H1 (cell line): ENCODE data around the gene DOCK1. TPM values are rescaled to one million over a fixed set of nuclear protein-coding genes. Genes with fewer than 3 reads are reported as not detected.

Experiments used
- CTCF ChIA-PET: fragments of 300-600 bp; sonication (Branson Sonifier 250); formaldehyde crosslinking; loops from one replicate; lab custom pipeline; 2021; ENCODE audit not compliant: partially characterized antibody; lab: Charles Lee
- POLR2A ChIA-PET: fragments of 300-600 bp; sonication (Branson Sonifier 250); formaldehyde crosslinking; loops from one replicate; lab custom pipeline; 2021; ENCODE audit warnings: inconsistent platforms; ENCODE audit not compliant: partially characterized antibody; lab: Charles Lee
- DNase-seq, 2 experiments: peaks; one replicate each; pipeline versions ENCODE4 v3.0.0 to v3.0.0-alpha.2; 2010 to 2022; ENCODE audit warnings: low spot score in 2 of 2, low read depth in 1 of 2, mixed read lengths in 1 of 2
- FAIRE-seq: peaks from 2 replicates; lab custom pipeline; 2011; peaks lifted over from hg19 to GRCh38; lab: Jason Lieb, UNC
- H2AFZ ChIP-seq: 2 replicates; pipeline ENCODE4 v1.8.1; 2012; ENCODE audit warnings: low read length, inconsistent platforms
- H2AK5ac ChIP-seq: 2 replicates; pipeline ENCODE4 v1.6.1; 2013; ENCODE audit warnings: low read depth, low read length
- H2BK120ac ChIP-seq: replicated peaks from 2 replicates; pipeline ENCODE3; 2013; ENCODE audit warnings: low read depth, low read length, inconsistent platforms
- H2BK12ac ChIP-seq: 2 replicates; pipeline ENCODE4 v1.6.1; 2013; ENCODE audit warnings: low read depth, low read length
- H2BK15ac ChIP-seq: 2 replicates; pipeline ENCODE4 v1.6.1; 2013; ENCODE audit warnings: low read length
- H2BK20ac ChIP-seq: 2 replicates; pipeline ENCODE4 v1.6.1; 2013; ENCODE audit warnings: low read length
- H2BK5ac ChIP-seq: 2 replicates; pipeline ENCODE4 v1.6.1; 2013; ENCODE audit warnings: low read depth, low read length
- H3K14ac ChIP-seq: 2 replicates; pipeline ENCODE4 v1.6.1; 2013; ENCODE audit warnings: inconsistent platforms; ENCODE audit not compliant: insufficient read length
- H3K18ac ChIP-seq: 2 replicates; pipeline ENCODE4 v1.6.1; 2013; ENCODE audit warnings: low read length; ENCODE audit errors: extremely low read depth
- H3K23ac ChIP-seq: 2 replicates; pipeline ENCODE4 v1.6.1; 2013; ENCODE audit warnings: inconsistent platforms; ENCODE audit not compliant: insufficient read length
- H3K23me2 ChIP-seq: 2 replicates; pipeline ENCODE4 v1.6.1; 2013; ENCODE audit warnings: low read depth, low read length
- H3K27ac ChIP-seq: 2 replicates; pipeline ENCODE4 v1.6.1; 2011; ENCODE audit warnings: low read depth, low read length, inconsistent platforms
- H3K27me3 ChIP-seq, 4 experiments: replicated peaks in 1 of 4; 1 replicate in 1 of 4; 2 replicates in 3 of 4; pipeline versions ENCODE4 v1.6.1 to v1.8.1; 2011 to 2013; ENCODE audit warnings: low read length in 3 of 4, mild to moderate bottlenecking in 3 of 4, inconsistent platforms in 2 of 4, mixed read lengths in 2 of 4, moderate library complexity in 1 of 4; ENCODE audit not compliant: control insufficient read depth in 3 of 4, insufficient read depth in 3 of 4; ENCODE audit errors: extremely low read depth in 1 of 4
- H3K36me3 ChIP-seq, 4 experiments: 2 replicates each; pipeline versions ENCODE4 v1.6.1 to v1.8.1; 2011 to 2013; ENCODE audit warnings: mild to moderate bottlenecking in 4 of 4, low read length in 3 of 4, moderate library complexity in 2 of 4, control low read depth in 1 of 4, inconsistent platforms in 1 of 4; ENCODE audit not compliant: insufficient read depth in 4 of 4, control insufficient read depth in 2 of 4
- H3K4ac ChIP-seq: replicated peaks from 2 replicates; pipeline ENCODE3; 2013; ENCODE audit warnings: low read length, low read depth, mixed read lengths, inconsistent platforms; ENCODE audit not compliant: insufficient read length
- H3K4me1 ChIP-seq, 4 experiments: replicated peaks in 1 of 4; 1 replicate in 1 of 4; 2 replicates in 3 of 4; pipeline versions ENCODE4 v1.6.1 to v1.8.1; 2011 to 2013; ENCODE audit warnings: low read length in 3 of 4, inconsistent platforms in 2 of 4, mixed read lengths in 1 of 4; ENCODE audit not compliant: insufficient read depth in 4 of 4, control insufficient read depth in 3 of 4
- H3K4me2 ChIP-seq, 2 experiments: 2 replicates each; pipeline versions ENCODE4 v1.6.1 to v1.8.1; 2011 to 2013; ENCODE audit warnings: low read depth in 2 of 2, low read length in 2 of 2, control low read depth in 1 of 2, inconsistent platforms in 1 of 2, mild to moderate bottlenecking in 1 of 2; ENCODE audit not compliant: insufficient read depth in 1 of 2
- H3K4me3 ChIP-seq, 4 experiments: fragments of 200-600, 300-600 bp in 1 of 4; sonication (generic), shearing (Covaris generic), sonication (Bioruptor Twin) in 1 of 4; 2 replicates each; pipeline versions ENCODE4 v1.5.1 to v1.8.1; 2011 to 2016; ENCODE audit warnings: low read length in 4 of 4, low read depth in 3 of 4, control low read depth in 2 of 4, inconsistent platforms in 2 of 4, mild to moderate bottlenecking in 2 of 4, mixed read lengths in 1 of 4, moderate library complexity in 1 of 4; ENCODE audit not compliant: insufficient read depth in 2 of 4; ENCODE audit errors: extremely low read depth in 1 of 4
- H3K56ac ChIP-seq: replicated peaks from 2 replicates; pipeline ENCODE3; 2013; ENCODE audit warnings: low read depth, mild to moderate bottlenecking, mixed read lengths, low read length, inconsistent platforms; ENCODE audit not compliant: insufficient read length
- H3K79me1 ChIP-seq: 2 replicates; pipeline ENCODE4 v1.6.1; 2013; ENCODE audit warnings: low read depth, low read length, control low read depth
- H3K79me2 ChIP-seq, 2 experiments: 2 replicates each; pipeline versions ENCODE4 v1.6.1 to v1.8.1; 2012 to 2013; ENCODE audit warnings: low read length in 2 of 2, mild to moderate bottlenecking in 2 of 2, inconsistent platforms in 1 of 2; ENCODE audit not compliant: insufficient read depth in 2 of 2, control insufficient read depth in 1 of 2
- H3K9ac ChIP-seq, 4 experiments: replicated peaks in 1 of 4; 1 replicate in 1 of 4; 2 replicates in 3 of 4; pipeline versions ENCODE4 v1.6.1 to v1.8.1; 2011 to 2013; ENCODE audit warnings: low read depth in 3 of 4, low read length in 3 of 4, control low read depth in 2 of 4, mild to moderate bottlenecking in 2 of 4, moderate library complexity in 2 of 4, inconsistent platforms in 1 of 4; ENCODE audit errors: extremely low read depth in 1 of 4
- H3K9me3 ChIP-seq, 2 experiments: 2 replicates each; pipeline versions ENCODE4 v1.6.1 to v1.8.1; 2012 to 2013; ENCODE audit warnings: mild to moderate bottlenecking in 2 of 2, moderate library complexity in 2 of 2, control low read depth in 1 of 2, inconsistent platforms in 1 of 2, low read depth in 1 of 2, low read length in 1 of 2, mixed read lengths in 1 of 2; ENCODE audit not compliant: insufficient read depth in 2 of 2
- H4K20me1 ChIP-seq, 2 experiments: replicated peaks in 1 of 2; 2 replicates each; pipeline versions ENCODE3 to v1.8.1; 2011 to 2013; ENCODE audit warnings: inconsistent platforms in 2 of 2, low read length in 2 of 2, mild to moderate bottlenecking in 1 of 2; ENCODE audit not compliant: insufficient read depth in 2 of 2, control insufficient read depth in 1 of 2
- H4K5ac ChIP-seq: 2 replicates; pipeline ENCODE4 v1.6.1; 2013; ENCODE audit warnings: low read length, low read depth, mixed read lengths, inconsistent platforms; ENCODE audit not compliant: insufficient read length
- H4K8ac ChIP-seq: 2 replicates; pipeline ENCODE4 v1.8.0; 2013; ENCODE audit warnings: mild to moderate bottlenecking, moderate library complexity, low read length, inconsistent platforms; ENCODE audit not compliant: insufficient read depth; ENCODE audit errors: extremely low read depth
- H4K91ac ChIP-seq: replicated peaks from 2 replicates; pipeline ENCODE3; 2013; ENCODE audit warnings: low read length, mixed read lengths, inconsistent platforms; ENCODE audit not compliant: insufficient read length
- CHD2 ChIP-seq: IDR thresholded peaks from 2 replicates; pipeline ENCODE4 v1.6.1; 2012; ENCODE audit warnings: low read length, improper control_type of control experiment
- EGR1 ChIP-seq: IDR thresholded peaks from 2 replicates; pipeline ENCODE4 v1.6.1; 2011; ENCODE audit warnings: low read depth, low read length, borderline replicate concordance
- GABPA ChIP-seq: IDR thresholded peaks from 2 replicates; pipeline ENCODE4 v1.6.1; 2011; ENCODE audit warnings: mild to moderate bottlenecking, low read length, moderate library complexity, borderline replicate concordance; ENCODE audit not compliant: insufficient read depth
- KDM1A ChIP-seq: fragments of 200-600, 300-600 bp; sonication (generic); IDR thresholded peaks from 2 replicates; pipeline ENCODE4 v1.7.1; 2016; ENCODE audit warnings: mild to moderate bottlenecking, low read length, borderline replicate concordance
- MAFK ChIP-seq: IDR thresholded peaks from 2 replicates; pipeline ENCODE4 v1.6.1; 2012; ENCODE audit warnings: low read depth, mild to moderate bottlenecking, improper control_type of control experiment, low read length
- NANOG ChIP-seq: IDR thresholded peaks from 2 replicates; pipeline ENCODE4 v1.6.1; 2011; ENCODE audit warnings: low read length, low read depth, mild to moderate bottlenecking, inconsistent platforms; ENCODE audit not compliant: insufficient read depth, poor library complexity, severe bottlenecking
- RBBP5 ChIP-seq: IDR thresholded peaks from 2 replicates; pipeline ENCODE4 v1.7.1; 2012; ENCODE audit warnings: low read depth, mild to moderate bottlenecking, inconsistent platforms, low read length, moderate library complexity, borderline replicate concordance
- TAF7 ChIP-seq: optimal IDR thresholded peaks from 2 replicates; pipeline ENCODE3; 2011; ENCODE audit warnings: low read depth, mild to moderate bottlenecking, inconsistent platforms, low read length, moderate library complexity, borderline replicate concordance
- WGBS, 2 experiments: shearing (Covaris generic) in 1 of 2; methylation state at CpG; one replicate each; pipeline versions ENCODE4 v1.1.6 to v1.1.7; 2013 to 2015; ENCODE audit warnings: low lambda C conversion rate in 2 of 2, mixed read lengths in 2 of 2, inconsistent platforms in 1 of 2, low coverage in 1 of 2, missing lambda C conversion rate in 1 of 2; ENCODE audit not compliant: insufficient replicate concordance in 2 of 2, insufficient coverage in 1 of 2, insufficient read length in 1 of 2; ENCODE audit errors: extremely low coverage in 1 of 2, missing lambda C conversion rate in 1 of 2; 5-methylcytosine and 5-hydroxymethylcytosine counted together
- polyA plus RNA-seq, 7 experiments: library from polyadenylated mRNA; depleted of rRNA in 3 of 7; stranded (reverse) in 5 of 7; unstranded in 2 of 7; fragments of >200 nt in 5 of 7; fragments of 200-250 nt in 2 of 7; gene quantifications; 1 replicate in 5 of 7; 2 replicates in 1 of 7; 4 replicates in 1 of 7; pipeline versions ENCODE4 v1.2.1 to v1.2.3, GENCODE V29; 2011 to 2013; ENCODE audit warnings: missing spikeins in 2 of 7, mixed read lengths in 2 of 7
- total RNA-seq: library from RNA; stranded (reverse); fragmentation: NEBNext Ultra II Directional; extraction: Animal tissue kit (Norgen Biotek cat#: 25700); gene quantifications from 2 replicates; pipeline ENCODE4 v1.2.1, GENCODE V29; 2021

Gene DOCK1
- total and polyA plus RNA-seq, 2 of the 8 experiments (the other 6 are each of a cell fraction or from before 2014, with no cell fraction given), result 11.6 to 53.0 TPM

DNA sequence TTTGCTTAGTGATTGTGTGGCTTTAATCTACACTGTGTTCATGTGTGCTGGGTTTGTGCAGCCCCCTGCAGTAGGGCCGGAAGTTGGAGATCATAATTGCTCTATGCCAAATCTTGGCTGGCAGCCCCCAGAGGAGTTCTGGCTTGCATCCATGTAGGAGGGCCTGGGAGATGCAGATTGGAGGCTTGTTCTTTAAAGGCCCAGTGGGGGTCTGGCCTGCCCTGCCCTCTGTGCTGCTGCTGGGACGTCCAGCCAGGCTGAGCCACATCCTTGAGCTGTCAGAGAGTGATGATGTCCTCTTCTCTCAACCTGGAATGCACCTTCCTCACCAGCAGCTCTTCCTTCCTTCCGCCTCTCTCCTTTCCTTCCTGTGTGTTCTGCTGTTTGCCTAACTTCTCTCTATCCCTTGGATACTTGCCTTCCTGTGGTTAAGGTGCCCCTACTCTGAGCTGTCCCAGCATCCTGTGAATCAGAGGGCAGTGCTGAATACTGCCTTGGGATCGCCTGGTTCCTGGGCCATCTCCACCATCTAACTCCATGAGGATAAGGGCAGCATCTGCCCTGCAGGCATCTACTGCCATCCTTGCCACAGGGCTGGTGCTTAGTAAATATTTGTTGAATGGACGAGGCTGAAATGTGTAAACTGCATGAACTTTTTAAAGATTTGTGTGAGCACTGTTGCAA is 30.2 kb downstream of the DOCK1 start:
- Histone ChIP-seq H2BK120ac (no peak overlapping the region), H2BK12ac (no peak overlapping the region), H3K23me2 (no peaks in the 10 kb centered on the region), H4K91ac (no peak overlapping the region), H3K14ac (no peak overlapping the region), H3K36me3 (no peaks in the 10 kb centered on the region), H3K79me2 (peaks cover 7 to 86% of the 10 kb centered on the region in 2 experiments), H3K23ac (no peak overlapping the region), H3K27me3 (no peaks in the 10 kb centered on the region), H3K4ac (no peak overlapping the region), H3K4me2 (no peak overlapping the region), H4K8ac (no peak overlapping the region; the same call in 1 of the 2 replicates), H2BK20ac (no peak overlapping the region), H3K9me3 (no peaks in the 10 kb centered on the region), H3K27ac (no peak overlapping the region), H3K18ac (no peak overlapping the region), H3K4me1 (peaks cover 0 to 4% (median 0%) of the 10 kb centered on the region in 4 experiments; a peak in 3 of 7 replicates), H3K9ac (no peak overlapping the region), H3K79me1 (peaks cover 33% of the 10 kb centered on the region), H4K20me1 (peaks cover 4 to 11% of the 10 kb centered on the region in 2 experiments), H2AFZ (no peak overlapping the region), H4K5ac (no peak overlapping the region), H3K4me3 (no peak overlapping the region), H2BK5ac (no peak overlapping the region; the same call in 1 of the 2 replicates), H2AK5ac (no peak overlapping the region), H3K56ac (no peak overlapping the region), H2BK15ac (no peak overlapping the region)
- DNase-seq, result no peak
- ChIA-PET POLR2A (interaction anchor here (1.1 to 1.6 kb wide), 3 partner anchors 27 to 31 kb away, joined by 3 read pairs; no protein-coding TSS in a partner anchor), CTCF (interaction anchor here (1.0 to 1.1 kb wide), 2 partner anchors 20 to 22 kb away, joined by 3 read pairs; no protein-coding TSS in a partner anchor)
- WGBS, 2 experiments, result 65% methylated on average over 5 of the region's 5 CpGs; no CpG with 5 or more reads in 1 of the 2 experiments
- TF ChIP-seq RBBP5, result no peak
- no peak for TF ChIP-seq GABPA
- TF ChIP-seq TAF7, result no peak
- TF ChIP-seq EGR1, result no peak
- no peak for TF ChIP-seq MAFK
- TF ChIP-seq KDM1A, result no peak
- TF ChIP-seq NANOG, result no peak
- TF ChIP-seq CHD2, result no peak
- no peak for FAIRE-seq
